ENCODE data around the gene PAK5.

Gene PAK5

DNA sequence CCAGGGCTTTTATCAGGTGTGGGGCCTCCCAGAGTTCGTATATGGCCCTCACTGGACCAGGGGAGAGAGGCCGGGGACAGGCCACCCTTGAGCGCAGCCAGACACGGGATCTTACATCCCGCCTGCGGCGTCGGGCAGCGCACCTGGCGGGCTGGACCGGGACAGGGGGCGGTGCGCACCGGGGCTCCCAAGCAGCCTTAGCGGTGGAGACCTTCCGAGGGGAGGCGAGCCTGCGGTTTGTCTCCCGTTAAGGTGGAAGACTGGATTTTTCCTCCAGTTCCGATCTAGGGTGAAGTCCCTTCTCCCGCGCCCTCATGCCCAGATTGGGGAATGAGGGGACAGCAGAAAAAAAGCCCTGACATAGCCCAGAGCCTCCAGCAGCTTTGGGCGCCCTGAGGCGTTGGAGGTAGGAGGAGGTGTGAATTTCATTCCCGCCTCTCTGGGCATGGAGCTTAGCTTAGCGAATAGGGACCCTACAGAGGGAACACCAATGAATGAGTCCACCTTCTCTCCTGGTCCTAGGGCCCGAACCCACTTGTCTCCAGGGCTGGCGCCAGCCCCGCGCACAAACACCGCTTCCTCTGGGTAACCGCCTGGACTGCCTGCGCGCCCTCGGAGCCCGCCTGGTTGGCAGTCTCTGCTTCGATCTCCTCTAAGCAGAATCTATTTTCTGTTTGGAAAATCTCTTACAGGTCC, 331.2 kb downstream of the PAK5 start:
- TF ChIP-seq, protein P1, sequence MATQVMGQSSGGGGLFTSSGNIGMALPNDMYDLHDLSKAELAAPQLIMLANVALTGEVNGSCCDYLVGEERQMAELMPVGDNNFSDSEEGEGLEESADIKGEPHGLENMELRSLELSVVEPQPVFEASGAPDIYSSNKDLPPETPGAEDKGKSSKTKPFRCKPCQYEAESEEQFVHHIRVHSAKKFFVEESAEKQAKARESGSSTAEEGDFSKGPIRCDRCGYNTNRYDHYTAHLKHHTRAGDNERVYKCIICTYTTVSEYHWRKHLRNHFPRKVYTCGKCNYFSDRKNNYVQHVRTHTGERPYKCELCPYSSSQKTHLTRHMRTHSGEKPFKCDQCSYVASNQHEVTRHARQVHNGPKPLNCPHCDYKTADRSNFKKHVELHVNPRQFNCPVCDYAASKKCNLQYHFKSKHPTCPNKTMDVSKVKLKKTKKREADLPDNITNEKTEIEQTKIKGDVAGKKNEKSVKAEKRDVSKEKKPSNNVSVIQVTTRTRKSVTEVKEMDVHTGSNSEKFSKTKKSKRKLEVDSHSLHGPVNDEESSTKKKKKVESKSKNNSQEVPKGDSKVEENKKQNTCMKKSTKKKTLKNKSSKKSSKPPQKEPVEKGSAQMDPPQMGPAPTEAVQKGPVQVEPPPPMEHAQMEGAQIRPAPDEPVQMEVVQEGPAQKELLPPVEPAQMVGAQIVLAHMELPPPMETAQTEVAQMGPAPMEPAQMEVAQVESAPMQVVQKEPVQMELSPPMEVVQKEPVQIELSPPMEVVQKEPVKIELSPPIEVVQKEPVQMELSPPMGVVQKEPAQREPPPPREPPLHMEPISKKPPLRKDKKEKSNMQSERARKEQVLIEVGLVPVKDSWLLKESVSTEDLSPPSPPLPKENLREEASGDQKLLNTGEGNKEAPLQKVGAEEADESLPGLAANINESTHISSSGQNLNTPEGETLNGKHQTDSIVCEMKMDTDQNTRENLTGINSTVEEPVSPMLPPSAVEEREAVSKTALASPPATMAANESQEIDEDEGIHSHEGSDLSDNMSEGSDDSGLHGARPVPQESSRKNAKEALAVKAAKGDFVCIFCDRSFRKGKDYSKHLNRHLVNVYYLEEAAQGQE (IDR thresholded peaks at IDR 0.05; ENCODE audit: insufficient read depth in 1 of 2, low read depth in 2 of 2, low read length in 2 of 2): no peak
- TF ChIP-seq POLR2AphosphoS5 (IDR thresholded peaks at IDR 0.05; ENCODE audit: low read depth, low read length): no peak
- no peak for TF ChIP-seq FOXP2 (optimal IDR thresholded peaks at IDR 0.05; ENCODE audit: borderline replicate concordance, extremely low read depth, extremely low read length, insufficient read depth)
- no peak for TF ChIP-seq TAF1 (IDR thresholded peaks at IDR 0.05; ENCODE audit: borderline replicate concordance, insufficient read depth, low read length)
- TF ChIP-seq SIN3A (IDR thresholded peaks at IDR 0.05; ENCODE audit: borderline replicate concordance, insufficient read depth, low read length): no peak

DNA sequence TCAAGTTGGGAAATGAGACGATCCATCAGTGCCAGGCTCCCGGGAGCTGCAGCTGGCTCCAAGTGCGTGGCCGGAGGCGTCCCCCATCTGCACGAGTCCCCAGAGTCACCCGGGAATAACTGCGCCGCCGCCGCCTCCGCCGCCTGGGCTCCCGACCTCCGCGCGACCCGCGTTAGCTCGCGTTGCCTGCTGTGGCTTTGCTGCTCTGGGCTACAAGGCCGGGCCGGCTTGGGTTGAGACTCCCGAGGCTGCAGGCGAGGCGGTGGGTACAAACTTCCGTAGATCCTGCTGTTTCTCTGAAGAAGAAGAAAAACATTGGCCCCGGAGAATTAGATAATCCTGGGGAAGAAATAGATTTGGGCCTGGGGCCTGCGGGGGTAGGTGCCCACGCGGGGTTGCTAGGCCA, 331.9 kb downstream of the PAK5 start:
- TF ChIP-seq SIN3A (IDR thresholded peaks at IDR 0.05; ENCODE audit: borderline replicate concordance, insufficient read depth, low read length) (no peak), TAF1 (IDR thresholded peaks at IDR 0.05; ENCODE audit: borderline replicate concordance, insufficient read depth, low read length) (no peak), FOXP2 (optimal IDR thresholded peaks at IDR 0.05; ENCODE audit: borderline replicate concordance, extremely low read depth, extremely low read length, insufficient read depth) (no peak), POLR2AphosphoS5 (IDR thresholded peaks at IDR 0.05; ENCODE audit: low read depth, low read length) (no peak)
- TF ChIP-seq, protein P1 (IDR thresholded peaks at IDR 0.05; ENCODE audit: insufficient read depth in 1 of 2, low read depth in 2 of 2, low read length in 2 of 2): no peak

DNA sequence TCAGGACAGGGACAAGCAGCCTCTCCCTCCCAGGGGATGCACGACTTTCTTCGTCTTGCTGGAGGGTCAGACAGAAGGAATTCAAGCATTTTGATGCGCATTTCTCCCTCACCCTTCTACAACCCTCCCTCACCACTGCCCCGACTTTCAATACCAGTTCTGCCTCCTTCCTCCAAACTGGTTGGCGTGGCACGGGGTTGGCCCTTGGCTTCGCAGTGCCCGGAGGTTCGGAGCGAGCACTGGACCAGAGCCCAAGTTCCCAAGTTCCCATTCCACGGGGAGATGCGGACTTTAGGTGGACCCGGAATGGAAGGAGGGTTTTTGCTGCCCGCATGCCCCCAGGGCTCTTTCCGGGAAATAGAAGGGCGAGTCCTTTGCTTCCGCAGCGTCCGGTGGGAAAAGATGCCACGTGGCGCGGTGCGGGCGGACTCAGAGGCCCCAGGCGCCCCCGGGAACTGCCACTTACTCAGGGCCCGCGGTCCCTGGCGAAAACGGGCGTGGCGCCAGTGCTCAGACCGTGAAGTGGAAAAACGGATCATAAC, 332.5 kb downstream of the PAK5 start:
- TF ChIP-seq, protein P1 (IDR thresholded peaks at IDR 0.05; ENCODE audit: insufficient read depth in 1 of 2, low read depth in 2 of 2, low read length in 2 of 2): no peak
- TF ChIP-seq POLR2AphosphoS5 (IDR thresholded peaks at IDR 0.05; ENCODE audit: low read depth, low read length) (no peak), SIN3A (IDR thresholded peaks at IDR 0.05; ENCODE audit: borderline replicate concordance, insufficient read depth, low read length) (no peak), FOXP2 (optimal IDR thresholded peaks at IDR 0.05; ENCODE audit: borderline replicate concordance, extremely low read depth, extremely low read length, insufficient read depth) (no peak)

DNA sequence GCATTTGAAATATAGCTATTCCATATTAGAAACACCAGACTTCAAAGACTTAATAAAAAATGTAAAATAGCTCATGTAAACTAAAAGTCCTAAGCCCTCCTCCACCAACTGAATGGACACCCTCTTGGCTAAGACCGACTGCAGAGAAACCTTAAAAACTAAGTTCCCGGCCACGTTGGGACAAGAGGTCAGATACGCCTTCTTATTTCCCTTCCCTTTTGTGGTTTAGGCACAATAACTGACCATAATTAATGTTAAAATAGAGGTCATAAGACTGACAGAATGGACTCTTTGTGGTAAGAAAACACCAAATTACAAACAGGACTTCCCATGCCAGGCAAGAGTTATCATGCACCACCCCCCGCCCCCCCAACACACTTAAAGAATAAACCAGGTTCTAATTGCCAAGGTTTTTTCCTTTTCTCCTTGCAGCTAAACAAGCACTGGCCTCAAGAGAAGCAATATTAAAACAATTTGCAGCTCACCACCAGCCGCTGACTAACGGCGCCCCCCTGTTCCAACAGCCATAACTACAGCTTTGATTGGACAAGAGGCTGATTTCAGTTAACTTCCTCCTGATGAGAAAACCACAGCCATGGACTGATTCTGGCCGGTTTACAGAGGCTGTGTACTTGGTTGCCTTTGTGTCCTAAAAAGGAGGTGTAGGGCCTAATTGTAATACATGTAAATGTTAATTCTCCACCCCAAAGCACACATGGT, 335.2 kb downstream of the PAK5 start:
- TF ChIP-seq FOXP2 (optimal IDR thresholded peaks at IDR 0.05; ENCODE audit: borderline replicate concordance, extremely low read depth, extremely low read length, insufficient read depth) (no peak), SIN3A (IDR thresholded peaks at IDR 0.05; ENCODE audit: borderline replicate concordance, insufficient read depth, low read length) (no peak), TAF1 (IDR thresholded peaks at IDR 0.05; ENCODE audit: borderline replicate concordance, insufficient read depth, low read length) (no peak), POLR2AphosphoS5 (IDR thresholded peaks at IDR 0.05; ENCODE audit: low read depth, low read length) (no peak)
- TF ChIP-seq, protein P1 (IDR thresholded peaks at IDR 0.05; ENCODE audit: insufficient read depth in 1 of 2, low read depth in 2 of 2, low read length in 2 of 2): no peak

Measured in PFSK-1 (cell line).